SIG-M5 treated with dmso at 0.1 percent for 504 hours (cell line): ENCODE data around the gene CUTA.

ENCODE experiments used
- DNase-seq: peaks from one replicate; lab custom pipeline; 2025; ENCODE audit not compliant: unreplicated experiment; lab: John Stamatoyannopoulos, UW

The CUTA gene

DNA sequence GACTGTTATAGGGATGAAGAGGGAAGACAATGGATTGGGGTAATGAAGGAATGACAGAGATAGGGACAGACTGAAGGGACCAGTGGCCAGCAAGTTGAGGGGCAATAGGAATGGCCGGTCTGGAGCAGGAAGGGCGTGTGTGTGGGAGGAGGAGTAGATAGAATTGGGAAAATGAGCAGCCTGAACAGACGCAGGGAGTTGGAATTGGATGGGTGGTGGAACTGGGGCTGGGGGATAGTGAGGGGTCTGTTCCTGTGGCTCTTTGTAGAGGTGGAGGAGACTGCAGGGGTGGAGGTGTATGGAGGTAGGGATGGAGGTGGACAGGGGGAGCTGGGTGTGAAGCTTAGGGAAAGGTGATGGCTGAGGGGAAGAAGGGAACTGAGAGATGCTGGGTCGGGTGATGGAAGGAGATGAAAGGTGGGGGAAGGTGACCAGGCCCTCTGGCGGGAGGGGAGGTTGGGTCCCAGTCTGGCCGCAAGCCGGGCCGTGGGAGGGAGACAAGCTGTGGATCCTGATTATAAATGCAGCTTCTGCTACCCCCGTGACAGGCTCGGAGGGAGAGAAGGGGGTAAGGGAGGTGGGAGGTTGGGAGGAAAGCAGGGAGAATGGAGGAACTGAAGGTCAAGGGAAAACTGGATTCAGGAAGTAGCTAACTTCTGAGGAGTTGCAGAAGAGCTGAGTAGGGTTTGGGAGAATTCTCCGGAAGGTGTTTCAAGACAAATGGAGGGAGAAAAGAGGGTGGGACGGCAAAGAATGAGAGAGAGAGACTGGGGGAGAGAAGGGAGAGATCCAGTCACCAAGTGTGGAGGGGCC is 7.2 kb upstream of the CUTA start:
- DNase-seq, result no peak

DNA sequence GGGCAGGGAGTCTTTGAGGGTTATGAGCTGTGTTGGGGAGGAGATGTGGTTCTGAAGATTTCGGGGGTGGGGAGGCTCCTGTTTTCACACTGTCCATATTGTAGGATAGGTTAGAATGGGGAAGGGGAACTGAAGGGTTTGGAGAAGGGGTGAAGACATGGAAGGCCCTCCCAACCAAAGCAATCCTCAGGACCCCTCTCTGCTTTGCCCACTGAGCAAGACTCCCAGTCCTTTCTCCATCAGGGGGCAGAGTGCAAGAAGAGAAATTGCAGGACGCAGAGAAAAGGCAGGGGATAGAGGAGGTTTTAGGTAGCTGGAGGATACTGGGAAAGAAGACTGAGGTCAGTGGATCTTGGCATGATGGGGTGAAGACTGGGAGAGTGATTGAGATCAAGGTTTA is 5.9 kb upstream of the CUTA start:
- no peak for DNase-seq

DNA sequence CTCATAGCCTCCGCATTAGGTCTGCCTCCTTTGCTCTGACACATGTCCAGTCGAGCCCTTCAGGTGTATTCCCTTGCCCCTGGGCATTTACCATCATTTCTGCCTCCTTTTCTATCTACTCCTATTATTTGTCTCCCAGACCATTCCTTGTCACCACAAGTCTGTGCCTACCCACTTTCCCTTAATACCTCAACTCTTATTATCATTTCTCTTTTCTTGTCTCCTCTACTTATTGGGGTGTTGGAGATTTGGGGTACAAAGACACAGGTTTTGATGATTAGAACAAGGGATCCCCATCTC is 3.4 kb upstream of the CUTA start:
- no peak for DNase-seq

DNA sequence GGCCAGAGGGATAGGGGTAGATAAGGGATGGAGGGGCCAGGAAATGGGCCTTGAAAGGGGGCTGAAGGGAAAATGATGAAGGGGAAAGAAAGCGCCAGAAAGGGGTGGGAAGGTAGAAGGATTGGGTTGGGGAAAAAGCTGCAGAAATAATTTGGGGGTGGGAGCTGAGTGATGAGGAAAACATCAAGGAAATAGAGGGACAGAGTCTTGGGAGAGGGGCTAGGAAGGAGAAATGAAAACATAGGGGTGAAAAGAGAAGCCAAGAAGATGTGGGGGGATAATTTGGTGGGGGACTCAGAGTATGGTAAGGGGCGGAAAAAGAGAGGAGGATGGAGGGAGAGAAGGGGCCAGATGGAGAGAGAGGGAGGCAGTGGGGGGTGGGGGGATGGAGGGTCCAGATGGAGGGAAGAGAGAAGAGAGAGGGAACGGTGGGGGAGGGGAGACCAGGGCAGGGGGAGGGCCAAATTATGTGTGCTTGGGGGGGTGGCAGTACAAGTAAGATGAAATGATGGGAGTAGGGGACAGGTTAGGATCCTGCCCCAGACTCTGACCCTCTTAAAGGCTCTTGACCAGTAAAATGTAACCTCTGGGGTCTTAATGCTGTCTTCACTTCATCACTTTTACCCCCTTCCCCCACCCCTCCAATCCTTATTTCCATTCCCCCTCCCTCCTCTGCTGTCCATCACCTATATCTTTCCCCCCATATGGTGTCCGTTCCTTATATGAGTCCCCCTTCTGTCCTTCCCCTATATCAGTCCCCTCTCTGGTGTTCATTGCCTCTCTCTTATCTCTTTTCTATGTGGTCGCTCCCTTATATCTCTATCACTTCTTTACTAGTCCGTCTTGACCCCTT is 2.8 kb upstream of the CUTA start:
- DNase-seq, result no peak

DNA sequence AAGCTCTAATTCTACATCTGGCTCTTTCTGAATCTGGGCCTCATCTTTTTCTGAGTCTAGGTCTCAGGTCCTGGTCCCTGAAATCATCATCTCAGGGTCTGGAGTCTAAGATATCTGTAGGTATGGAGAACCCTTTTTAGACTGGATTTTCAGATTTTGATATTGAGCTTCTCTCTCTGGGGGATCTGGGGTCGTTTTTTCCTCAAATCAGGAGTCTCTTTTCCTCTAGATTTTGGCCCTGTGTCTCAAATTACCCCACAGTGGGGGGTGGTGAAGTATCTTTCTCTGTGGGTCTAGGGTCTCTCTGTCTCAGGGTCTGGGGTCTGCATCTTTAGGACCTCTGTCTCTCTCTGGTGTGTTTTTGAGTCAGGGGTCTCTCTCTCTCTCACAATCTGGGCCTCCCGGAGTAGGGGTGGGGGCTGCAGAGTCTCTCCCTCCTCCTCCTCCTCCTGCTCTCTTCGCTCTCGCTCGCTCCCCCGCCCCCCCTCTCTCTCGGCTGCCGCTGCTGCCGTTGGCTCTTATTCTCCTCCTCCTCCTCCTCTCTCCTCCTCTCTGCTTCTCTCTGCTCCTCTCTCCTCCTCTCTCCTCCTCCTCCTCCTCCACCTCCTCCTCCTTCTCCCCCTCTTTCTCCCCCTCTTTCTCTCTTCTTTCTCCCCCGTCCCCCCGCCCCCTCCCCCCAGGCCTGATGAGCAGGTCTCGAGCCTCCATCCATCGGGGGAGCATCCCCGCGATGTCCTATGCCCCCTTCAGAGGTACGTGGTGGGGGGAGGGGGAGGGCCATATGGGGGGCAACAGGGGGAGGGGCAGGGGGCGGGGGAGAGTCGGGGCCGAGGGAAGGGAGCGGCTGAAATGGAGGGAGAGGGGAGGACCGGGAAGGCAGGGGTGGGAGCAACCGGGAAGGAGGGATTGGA is 1.9 kb upstream of the CUTA start, which contains the start of gene SYNGAP1:
SYNGAP1 (plus strand) TSS at position 486 of the 911 bp plus-strand sequence; CDS start at position 686, 200 bp downstream.
- DNase-seq, result no peak

DNA sequence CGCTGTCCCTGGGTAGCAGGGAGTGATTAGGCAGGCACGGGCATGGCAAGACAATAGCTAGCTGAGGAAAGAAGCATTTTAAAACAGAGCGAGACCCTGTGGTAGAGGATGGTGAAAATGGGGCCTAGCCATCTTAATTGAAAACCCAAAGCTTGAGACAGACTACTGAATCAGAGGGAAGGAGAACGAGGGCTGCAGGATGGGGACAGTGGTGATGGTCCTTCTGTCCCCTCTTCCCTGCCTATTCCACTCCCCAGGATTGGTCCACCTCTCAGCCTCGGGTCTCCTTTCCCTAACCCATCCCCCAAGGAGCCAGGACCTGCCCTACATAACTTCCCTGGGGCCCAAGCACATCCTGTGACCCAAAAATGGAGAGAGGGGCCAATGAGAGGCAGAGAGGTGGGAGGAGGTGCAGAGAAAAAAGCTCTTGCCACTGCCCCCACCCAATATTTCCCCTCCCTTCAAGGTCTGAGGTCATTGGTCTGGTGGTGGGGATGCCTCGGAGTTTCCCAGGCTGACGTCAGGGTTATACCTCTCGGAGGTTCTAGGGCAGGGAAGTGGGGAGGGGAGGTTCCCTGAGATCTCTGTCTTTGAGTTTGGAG is 884 bp upstream of the CUTA start:
- no peak for DNase-seq

DNA sequence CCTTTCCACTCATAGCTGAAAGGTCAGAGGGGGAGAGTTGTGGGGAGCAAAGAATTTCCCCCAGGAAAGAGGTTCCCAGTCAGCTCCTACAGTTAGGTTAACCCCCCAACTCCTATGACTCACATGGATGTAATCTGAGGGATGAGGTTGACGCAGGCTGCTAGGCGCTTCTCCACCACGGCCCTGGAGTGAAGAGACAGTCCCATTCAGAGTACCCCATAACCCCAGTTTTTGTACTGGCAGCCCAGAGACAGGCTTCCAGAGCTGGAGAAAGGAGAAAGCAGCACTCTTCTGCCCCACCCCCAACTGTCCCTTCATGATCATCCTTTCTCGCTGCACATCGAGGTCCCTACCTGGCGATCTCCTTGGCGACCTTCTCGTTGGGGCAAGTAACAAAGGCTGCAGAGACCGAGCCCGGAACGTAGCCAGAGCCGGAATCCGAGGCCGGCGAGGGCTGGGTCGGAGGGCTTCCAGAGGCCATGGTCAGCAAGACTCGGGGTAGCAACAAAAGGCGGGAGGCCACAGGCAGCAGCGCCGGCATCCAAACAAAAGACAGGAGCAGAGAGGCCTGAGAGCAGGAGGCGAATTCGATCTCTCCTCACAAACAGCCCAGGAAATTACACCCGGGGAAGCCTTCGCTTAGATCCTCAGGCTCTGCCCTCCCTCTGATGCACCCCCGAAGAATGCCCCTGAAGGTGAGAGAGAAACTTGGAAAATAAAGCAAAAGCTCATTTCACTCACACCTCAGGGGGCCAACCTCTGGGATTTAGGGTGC is 592 bp downstream of the CUTA start:
- no peak for DNase-seq

DNA sequence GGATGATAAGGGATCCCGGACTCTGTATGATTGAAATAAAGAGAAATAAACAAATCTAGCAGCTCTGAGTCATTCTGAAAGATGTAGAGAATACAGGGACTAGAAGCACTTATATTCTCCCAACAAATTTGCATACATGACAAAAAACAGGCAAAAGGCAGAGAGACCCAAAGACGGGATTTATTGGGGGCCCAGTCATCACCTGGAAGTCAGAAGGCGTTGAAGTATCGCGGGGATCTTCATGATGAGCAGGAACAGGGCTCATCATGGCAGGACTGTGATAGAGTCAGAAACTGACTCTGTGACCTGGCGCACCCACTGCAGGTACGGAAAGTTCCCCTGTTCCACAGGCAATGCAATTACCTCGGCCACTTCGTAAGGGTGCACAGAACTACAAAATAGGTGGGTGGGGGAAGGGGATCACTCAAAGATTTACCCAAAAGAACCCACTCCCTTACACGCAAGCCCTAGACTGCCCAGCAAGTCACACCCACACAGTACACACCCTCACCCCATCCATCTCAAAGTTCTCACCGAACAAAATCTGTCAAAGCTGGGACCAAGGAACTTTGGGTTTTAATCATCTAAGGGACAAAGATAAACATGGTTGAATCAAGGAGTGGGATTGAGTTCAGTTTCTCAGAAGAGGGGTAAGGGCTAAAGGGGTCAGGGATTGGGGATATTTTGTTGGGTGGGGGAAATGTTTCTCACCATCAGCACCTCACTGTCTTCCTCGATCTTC is 1.4 kb downstream of the CUTA start:
- DNase-seq, result no peak

DNA sequence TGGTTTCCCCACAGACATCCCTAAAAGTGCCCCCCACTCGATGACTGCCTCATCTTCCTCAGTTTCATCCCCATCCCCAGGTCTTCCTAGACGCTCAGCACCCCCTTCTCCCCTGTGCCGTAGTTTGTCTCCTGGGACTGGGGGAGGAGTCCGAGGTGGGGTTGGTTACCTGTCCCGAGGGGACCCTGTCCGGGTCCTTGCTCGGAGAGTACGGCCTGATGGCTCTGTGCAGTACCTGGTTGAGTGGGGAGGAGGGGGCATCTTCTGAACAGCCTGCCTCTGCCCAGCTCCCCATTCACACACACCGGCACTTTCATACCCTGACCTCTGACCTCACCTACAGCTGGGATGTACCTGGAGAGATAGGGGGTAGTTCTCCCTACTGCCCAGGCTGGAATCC is 2.1 kb downstream of the CUTA start:
- no peak for DNase-seq

DNA sequence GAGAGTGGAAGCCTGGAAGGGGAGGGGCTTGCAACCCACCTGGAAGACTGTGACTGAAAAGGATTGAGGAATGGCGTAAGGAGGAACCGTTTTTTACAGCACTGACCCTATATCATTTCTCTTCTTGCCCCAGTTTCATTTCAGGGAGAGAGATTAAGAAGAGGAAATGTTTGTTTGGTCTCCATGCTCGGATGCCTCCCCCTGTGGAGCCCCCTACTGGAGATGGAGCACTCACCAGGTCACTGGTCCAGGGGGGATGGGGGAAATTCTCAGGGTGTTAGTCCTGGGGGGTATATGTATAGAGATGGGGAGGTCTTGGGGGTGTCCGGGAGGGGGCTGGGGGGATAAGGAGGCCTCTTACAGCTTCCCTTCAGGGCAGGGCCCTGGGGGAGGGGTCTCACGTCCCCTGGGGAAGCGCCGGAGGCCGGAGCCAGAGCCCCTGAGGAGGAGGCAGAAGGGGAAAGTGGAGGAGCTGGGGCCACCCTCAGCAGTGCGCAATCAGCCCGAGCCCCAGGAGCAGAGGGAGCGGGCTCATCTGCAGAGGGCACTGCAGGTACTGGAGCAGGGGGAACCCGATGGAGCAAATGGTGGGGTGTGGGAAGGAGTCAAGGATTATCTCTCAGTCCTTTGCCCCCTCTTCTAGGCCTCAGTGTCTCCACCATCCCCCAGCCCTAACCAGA is 3.2 kb downstream of the CUTA start:
- DNase-seq, result no peak

DNA sequence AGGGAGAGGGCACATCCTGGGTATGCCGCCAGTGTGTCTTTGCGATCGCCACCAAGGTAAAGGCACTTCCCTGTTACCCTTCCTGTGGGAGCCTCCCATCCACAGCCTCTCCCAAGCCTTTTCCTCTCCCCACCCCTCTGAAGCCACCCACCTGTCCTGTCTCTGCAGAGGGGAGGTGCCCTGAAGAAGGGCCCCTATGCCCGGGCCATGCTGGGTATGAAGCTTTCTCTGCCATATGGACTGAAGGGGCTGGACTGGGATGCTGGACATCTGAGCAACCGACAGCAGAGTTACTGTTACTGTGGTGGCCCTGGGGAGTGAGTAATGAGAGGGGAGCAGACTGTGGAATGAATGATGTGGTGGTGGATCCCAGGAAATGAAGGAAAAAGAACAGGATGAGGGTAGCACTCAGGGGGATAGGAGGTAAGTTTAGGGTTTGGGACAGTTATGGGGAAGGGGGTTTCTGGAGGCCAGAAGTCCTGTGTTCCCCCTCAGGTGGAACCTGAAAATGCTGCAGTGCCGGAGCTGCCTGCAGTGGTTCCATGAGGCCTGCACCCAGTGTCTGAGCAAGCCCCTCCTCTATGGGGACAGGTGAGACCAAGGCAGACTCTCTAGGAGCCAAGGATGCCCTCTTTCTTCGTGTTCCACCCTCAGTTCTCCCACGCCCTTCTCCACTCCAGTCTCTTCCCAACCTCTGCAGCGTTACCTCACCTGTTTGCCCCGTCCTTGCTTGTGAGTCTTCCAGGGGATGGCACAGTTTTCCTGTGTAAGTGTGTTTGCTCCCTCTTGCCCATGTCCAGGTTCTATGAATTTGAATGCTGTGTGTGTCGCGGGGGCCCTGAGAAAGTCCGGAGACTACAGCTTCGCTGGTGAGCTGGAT is 4.4 kb downstream of the CUTA start:
- no peak for DNase-seq

DNA sequence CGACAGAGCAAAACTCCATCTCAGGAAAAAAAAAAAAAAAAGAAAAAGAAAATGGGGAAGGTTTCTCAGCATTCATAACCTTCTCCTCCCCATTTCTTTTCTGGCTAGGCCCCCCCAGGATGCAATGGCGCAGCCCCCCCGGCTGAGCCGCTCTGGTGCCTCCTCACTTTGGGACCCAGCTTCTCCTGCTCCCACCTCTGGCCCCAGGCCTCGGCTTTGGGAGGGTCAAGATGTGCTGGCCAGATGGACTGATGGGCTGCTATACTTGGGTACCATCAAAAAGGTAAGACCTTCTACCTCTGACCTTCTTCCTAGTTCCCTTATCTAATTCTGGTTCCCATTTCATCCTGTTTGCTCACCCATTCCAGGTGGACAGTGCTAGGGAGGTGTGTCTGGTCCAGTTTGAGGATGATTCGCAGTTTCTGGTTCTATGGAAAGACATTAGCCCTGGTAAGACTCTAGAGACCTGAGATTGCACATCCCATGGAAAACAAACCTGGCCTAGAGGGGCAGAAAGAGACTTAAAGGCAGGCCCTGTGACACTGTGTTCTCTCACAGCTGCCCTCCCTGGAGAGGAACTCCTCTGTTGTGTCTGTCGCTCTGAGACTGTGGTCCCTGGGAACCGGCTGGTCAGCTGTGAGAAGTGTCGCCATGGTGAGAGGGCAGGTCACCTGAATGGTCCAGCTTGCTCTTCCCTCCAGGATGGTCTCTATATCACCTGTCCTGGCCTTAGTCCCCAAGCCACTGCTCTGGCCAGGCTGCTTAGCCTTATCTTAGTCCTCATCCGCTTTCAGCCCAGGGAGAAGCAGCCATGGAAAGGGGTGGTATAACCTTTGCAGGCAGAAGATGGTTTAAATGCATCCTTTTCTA is 5.5 kb downstream of the CUTA start:
- no peak for DNase-seq

DNA sequence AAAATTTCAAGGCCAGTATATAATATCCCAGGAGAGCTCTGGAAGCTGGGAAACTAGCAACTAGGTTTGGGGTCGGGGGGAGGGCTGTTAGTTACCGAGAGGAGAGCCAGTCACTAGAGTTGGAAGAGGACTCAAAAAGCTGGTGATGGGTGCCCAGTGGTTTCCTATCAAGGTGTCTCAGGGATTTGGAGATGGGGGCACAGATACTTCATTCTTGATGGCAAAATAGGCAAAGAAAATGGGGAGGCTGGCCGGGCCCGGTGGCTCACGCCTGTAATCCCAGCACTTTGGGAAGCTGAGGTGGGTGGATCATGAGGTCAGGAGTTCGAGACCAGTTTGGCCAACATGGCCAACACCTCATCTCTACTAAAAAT is 6.3 kb downstream of the CUTA start:
- DNase-seq, result no peak

DNA sequence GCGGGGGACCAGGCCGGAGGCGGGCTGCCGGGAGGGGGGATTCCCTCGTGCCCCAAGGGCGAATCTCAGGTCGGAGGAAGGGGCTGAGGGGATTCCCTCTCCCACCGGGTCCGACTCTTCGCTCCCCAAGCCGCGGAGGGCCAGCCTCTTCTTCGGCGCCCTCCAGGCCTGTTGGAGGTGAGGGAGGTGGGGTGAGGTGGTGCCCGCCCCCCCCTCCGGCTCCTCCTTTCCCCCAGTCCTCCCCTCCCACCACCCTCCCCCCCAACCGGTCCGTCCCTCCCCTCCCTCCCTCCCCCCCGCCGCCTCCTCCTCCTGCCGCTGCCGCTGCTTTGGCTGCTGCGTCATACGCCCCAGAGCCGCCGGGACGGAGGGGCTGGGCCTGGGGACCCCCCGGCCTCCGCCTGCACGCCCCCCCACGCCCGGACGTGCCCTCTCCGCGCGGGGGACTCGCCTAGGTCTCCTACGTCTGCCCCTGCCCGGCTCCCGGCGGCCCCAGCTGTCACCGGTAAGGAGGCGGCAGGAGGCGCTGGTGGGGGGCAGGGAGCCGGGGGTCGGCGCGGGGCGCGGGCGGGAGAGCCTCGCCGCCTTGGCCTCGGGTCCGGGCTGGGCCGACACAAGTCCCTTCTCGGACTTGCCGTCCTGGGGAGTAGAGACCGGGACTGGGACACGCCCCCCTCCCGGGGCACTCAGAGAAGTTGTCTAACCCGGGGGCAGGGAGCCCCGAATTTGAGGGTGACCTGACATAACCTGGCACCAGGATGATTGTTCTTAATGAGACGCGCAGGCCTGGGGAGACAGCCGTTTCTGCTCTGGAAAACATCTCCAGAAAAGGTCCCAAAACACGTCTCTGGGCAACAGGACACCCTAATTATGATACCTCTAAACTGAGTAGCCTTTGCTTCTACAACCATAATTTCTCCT is 6.9 kb downstream of the CUTA start, which contains the start of gene PHF1:
PHF1 (plus strand) TSS at position 304 of the 921 bp plus-strand sequence. CDS start 1,250 bp downstream, outside the sequence.
- peak; percentile 71 for DNase-seq

DNA sequence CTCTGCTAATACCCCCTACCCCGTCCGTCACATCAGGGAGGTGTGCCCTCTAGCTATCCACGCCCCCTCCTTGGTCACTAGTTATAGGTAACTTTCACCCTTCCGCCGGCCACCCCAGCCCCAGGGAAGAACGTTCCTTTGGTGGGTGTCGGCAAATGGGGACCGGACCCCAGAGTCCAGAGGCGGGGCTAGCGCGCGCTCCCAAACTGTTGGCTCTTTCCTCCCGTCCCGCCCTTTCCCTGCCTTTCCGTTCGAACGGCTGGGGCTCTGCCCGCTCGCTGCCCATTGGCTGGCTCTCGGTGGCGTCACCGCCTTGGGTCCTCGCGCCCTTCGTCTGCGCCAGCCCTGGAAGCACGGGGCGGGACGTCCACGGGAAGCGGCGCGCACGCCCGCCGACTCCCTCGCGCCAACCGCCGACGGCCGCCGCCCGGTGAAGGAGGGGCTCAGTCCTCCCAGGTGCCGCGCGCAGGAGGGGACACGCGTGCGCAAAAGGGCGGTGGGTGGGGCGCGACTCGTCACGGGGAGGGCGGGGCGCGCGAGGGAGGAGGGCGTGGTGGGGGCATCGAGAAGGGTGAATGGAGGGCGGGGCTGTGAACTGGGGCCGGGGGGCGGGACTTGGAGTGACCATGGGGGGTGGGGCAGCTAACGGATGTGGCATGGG is 7.7 kb downstream of the CUTA start:
- DNase-seq, result peak; percentile 90
